HG03558 (cell line): Measurements from ENCODE around the gene FXYD7.
"Not testable (repeated sequence)": the region's sequence is repeated elsewhere in the genome, so short reads cannot be mapped to it uniquely, and the experiment has no call there.

ENCODE experiments used
- ATAC-seq: cut with Tn5 transposase; IDR thresholded peaks from one replicate; pipeline ENCODE4 v1.9.1; 2021; ENCODE audit warnings: moderate number of reproducible peaks; ENCODE audit not compliant: unreplicated experiment; ENCODE audit errors: extremely low read depth

The FXYD7 gene

GRCh38 chr19:35194012-35194984 lies 51.2 kb downstream of the FXYD7 start:
- no peak for ATAC-seq

- ATAC-seq, result no peak
These were observed 52.8 kb downstream of the FXYD7 start for GRCh38 chr19:35195830-35196229.

GRCh38 chr19:35196861-35197260 lies 53.8 kb downstream of the FXYD7 start:
- ATAC-seq, result not testable (repeated sequence)

GRCh38 chr19:35199481-35199880 lies 56.4 kb downstream of the FXYD7 start:
- no peak for ATAC-seq

- no peak for ATAC-seq
These were observed 60.0 kb downstream of the FXYD7 start for GRCh38 chr19:35202722-35203688.
